Bronchial epithelial cell (primary cell): ENCODE measurements around the gene PKM. TPM values are rescaled to one million over a fixed set of nuclear protein-coding genes. Genes with fewer than 3 reads are reported as not detected.
A peak's percentile ranks its signal among the peaks of the same experiment; 100 is the strongest.

Source experiments
- DNase-seq: peaks from one replicate; pipeline ENCODE4 v3.0.0-alpha.2; 2010; ENCODE audit warnings: low read depth
- FAIRE-seq: peaks from 2 replicates; lab custom pipeline; 2011; peaks lifted over from hg19 to GRCh38; lab: Jason Lieb, UNC
- H3K27me3 ChIP-seq: 2 replicates; pipeline ENCODE4 v1.5.1; 2011; ENCODE audit warnings: low read length; ENCODE audit not compliant: control insufficient read depth, insufficient read depth
- H3K36me3 ChIP-seq: 2 replicates; pipeline ENCODE4 v1.5.1; 2011; ENCODE audit warnings: low read length; ENCODE audit not compliant: control insufficient read depth, insufficient read depth
- H3K4me3 ChIP-seq: 2 replicates; pipeline ENCODE4 v1.5.1; 2011; ENCODE audit warnings: mild to moderate bottlenecking, low read depth, low read length, control low read depth
- total RNA-seq: library from RNA; depleted of rRNA; stranded (reverse); fragments of >200 nt; gene quantifications from 2 replicates; pipeline ENCODE4 v1.2.1, GENCODE V29; 2014
- TF ChIP-seq, protein P1 (sequence below): IDR thresholded peaks from 2 replicates; pipeline ENCODE4 v1.5.1; 2011; ENCODE audit warnings: mild to moderate bottlenecking, moderate library complexity, low read length, control low read depth, inconsistent platforms; ENCODE audit not compliant: insufficient read depth, severe bottlenecking

Gene PKM
- total RNA-seq, 1 donor from 2014 or later: 1,045 TPM

DNA sequence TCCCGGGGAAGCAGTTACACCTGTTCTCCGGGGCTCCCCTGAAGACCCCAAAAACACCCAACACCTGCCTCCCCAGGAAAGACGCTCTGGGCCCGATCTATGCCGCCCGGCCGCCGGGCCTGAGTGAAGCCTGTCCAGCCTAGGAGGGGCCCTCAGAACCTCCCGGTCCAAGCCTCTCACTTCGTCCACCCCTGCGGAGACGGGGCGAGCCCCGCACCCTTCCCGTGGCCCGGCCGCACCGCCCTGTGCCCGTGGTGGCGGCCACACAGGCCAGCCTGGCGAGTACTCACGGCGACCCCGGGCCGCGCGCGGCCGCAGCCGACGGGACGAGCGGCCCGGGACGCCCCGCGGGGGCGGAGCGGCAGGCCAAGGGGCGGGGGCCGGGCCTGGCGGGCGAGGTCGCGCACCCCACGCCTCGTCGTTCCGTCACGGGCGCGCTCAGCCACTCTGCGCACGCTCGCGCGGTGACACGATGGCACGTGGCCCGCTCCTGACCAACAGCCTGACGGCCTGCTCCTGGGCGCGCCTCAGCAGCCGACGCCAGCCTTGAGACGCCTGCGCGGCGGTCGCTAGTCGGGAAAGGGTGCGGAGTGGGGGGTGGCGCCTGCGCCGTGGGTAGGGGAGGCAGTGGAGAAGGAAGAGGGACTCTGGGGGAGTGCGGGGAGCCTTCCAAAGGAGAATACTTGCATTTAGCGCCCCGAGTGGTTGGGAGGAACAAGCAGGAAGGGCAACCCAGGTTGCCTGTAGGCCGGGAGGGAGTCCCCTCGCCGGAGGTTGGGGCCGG is 41.4 kb upstream of the PKM start, which contains the start of gene PARP6:
Gene PARP6, minus strand, starts transcription at position 342 of the 784 bp plus-strand sequence. CDS start 5,077 bp downstream, outside the sequence.
- Histone ChIP-seq H3K27me3 (no peaks in the 10 kb centered on the region), H3K4me3 (peak within 1 kb of the TSS; percentile 85), H3K36me3 (peaks cover under 1% of the 10 kb centered on the region)
- TF ChIP-seq, protein P1, sequence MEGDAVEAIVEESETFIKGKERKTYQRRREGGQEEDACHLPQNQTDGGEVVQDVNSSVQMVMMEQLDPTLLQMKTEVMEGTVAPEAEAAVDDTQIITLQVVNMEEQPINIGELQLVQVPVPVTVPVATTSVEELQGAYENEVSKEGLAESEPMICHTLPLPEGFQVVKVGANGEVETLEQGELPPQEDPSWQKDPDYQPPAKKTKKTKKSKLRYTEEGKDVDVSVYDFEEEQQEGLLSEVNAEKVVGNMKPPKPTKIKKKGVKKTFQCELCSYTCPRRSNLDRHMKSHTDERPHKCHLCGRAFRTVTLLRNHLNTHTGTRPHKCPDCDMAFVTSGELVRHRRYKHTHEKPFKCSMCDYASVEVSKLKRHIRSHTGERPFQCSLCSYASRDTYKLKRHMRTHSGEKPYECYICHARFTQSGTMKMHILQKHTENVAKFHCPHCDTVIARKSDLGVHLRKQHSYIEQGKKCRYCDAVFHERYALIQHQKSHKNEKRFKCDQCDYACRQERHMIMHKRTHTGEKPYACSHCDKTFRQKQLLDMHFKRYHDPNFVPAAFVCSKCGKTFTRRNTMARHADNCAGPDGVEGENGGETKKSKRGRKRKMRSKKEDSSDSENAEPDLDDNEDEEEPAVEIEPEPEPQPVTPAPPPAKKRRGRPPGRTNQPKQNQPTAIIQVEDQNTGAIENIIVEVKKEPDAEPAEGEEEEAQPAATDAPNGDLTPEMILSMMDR: peak; percentile 67
- FAIRE-seq (no peak), DNase-seq (peak; percentile 92)

GRCh38 chr15:72271895-72272212 is 40.9 kb upstream of the PKM start:
- FAIRE-seq: no peak
- H3K27me3 ChIP-seq: no peaks in the 10 kb centered on the region
- H3K4me3 ChIP-seq: peak overlapping the region; percentile 85
- TF ChIP-seq, protein P1: no peak
- H3K36me3 ChIP-seq: peaks cover 4% of the 10 kb centered on the region
- DNase-seq: peak; percentile 15

DNA sequence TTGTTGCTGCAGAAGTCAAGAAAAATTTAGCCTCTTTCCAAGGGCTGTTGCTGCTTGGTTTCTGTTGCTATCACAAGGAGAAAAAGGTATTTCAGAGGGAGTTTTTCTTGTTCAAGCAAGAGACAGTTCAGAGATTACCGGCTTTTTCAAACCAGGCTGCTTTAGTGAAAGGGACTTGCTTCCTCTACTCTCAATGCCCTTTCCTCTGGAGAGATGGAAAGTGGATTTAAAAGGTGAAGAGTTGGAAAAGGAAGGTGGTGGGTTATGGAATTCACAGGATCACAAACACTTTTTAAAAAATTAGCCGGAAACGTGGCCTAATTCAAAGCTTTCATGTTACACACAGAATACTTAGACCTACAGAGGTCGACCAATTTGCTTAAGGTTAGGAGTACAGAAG is 40.2 kb upstream of the PKM start:
- TF ChIP-seq, protein P1: no peak
- peaks cover 4% of the 10 kb centered on the region for H3K36me3 ChIP-seq

GRCh38 chr15:72269739-72270138 is 38.7 kb upstream of the PKM start:
- FAIRE-seq: no peak
- Histone ChIP-seq H3K27me3 (no peaks in the 10 kb centered on the region), H3K36me3 (peaks cover 9% of the 10 kb centered on the region), H3K4me3 (no peak overlapping the region)
- TF ChIP-seq, protein P1: no peak
- DNase-seq: no peak

More for the DNA sequence above, 40.2 kb upstream of the PKM start:
- no peak for DNase-seq
- FAIRE-seq: no peak
- Histone ChIP-seq H3K4me3 (no peak overlapping the region), H3K27me3 (no peaks in the 10 kb centered on the region)

DNA sequence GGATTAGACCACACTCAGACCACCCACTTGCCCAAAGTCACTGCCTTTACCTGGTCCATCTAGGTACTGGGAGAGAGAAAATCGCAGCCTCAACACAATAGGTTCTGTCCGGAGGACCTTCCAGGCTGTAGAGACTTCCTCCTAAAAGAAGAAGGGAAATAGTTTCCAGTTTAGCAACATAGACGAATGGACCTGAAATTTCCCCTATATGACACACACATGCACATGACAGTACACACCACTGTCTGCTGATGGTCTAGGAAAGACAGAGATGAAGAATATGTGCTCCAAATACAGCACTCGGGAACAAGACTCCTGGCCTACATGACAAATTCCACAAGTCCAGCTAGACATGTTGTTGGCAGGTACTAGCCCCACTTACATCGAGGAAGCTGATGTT is 34.0 kb upstream of the PKM start:
- DNase-seq: no peak
- TF ChIP-seq, protein P1: no peak
- FAIRE-seq: peak; percentile 70
- H3K27me3 ChIP-seq: no peaks in the 10 kb centered on the region
- no peak overlapping the region for H3K4me3 ChIP-seq
- H3K36me3 ChIP-seq: peaks cover 22% of the 10 kb centered on the region
